GM19035 (cell line): Measurements from ENCODE around the gene PIM3.
A peak's percentile ranks its signal among the peaks of the same experiment; 100 is the strongest.

ENCODE experiments used
- ATAC-seq: cut with Tn5 transposase; IDR thresholded peaks from one replicate; pipeline ENCODE4 v1.9.1; 2021; ENCODE audit not compliant: unreplicated experiment

Gene PIM3

DNA sequence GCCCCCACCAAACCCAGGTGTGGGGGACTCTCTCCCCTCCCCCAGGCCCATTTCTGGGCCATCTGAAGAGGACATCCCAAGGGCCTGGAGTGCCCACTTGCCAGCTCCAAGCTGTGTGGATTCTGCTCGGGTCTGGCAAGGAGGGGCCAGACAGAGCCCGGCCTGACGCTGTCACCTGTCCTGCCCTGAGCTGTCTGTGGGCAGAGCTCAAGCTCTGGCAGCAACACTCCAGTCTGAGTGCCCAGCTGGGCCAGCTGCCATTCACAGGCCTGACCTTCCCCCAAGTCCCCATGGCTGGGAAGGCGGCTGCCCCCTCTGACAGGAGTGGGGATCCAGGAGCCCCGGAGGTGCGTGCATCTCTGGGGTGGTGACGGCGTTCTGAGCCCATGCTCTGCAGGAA, 6.2 kb upstream of the PIM3 start:
- no peak for ATAC-seq

DNA sequence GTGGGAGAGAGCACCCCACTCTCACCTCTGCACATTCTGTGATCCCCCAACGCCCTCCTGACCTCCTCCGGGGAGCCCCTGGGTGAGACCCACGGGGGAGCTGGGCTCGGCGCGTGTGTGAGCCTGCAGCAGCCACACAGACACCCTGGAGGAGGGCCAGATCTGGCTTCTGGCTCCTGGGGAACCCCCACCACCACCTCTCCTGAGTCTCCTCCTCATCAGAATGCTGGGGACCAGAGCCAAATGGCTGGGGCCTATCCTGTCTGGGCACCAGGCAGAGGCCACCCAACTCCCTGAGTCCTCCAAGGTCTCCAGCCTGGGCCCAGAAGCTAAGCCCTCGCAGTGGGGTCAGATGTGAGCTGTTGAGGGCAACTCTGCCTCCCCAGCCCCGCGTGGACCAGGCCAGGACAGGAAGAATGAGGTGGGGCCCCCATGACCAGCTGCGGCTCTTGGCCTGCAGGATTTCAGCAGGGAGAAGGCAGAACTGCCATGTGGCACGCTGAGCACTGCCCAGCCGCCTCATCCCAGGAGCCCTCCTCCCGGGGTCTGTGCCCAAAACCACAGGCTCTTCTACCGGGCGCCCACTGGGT, 5.5 kb upstream of the PIM3 start:
- no peak for ATAC-seq

DNA sequence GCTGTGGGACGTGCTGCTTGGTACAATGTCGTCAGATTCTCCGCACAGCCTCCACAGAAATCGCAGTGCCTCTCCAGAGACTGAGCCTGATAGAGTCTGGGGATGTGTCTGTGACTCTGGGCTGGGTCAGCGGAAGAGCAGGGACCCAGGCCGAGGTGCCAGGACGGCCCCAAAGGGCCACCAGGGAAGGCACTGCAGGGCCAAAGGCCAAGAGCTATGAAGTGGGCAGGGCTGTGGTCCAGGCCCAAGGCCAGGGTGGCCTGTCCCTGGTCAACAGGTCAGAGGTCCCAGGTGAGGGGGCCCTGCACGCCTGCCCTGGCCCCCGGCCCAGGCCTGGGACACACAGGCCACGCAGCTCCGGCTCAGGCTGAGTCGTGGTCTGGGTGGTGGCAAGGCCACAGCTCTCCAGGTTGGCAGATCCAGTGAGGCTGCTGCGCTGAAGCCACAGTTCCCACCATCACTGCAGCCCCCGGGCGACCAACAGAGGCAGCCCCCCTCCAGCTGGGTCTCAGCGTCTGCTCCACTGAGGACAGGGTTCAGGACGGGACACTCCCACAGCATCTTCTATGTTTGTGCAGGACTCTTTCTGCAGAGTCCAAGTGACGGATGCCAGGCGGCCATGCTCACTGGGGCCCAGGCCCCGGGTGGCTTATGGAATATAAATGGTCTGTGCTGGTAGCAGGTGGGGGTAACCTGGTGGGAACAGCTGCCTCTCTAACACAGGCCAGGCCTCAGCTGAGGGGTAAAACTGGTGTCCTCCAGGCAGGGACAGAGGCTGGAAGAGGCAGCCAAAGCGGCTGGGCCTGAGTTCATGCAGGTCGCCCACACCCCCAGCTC, 4.8 kb upstream of the PIM3 start:
- no peak for ATAC-seq

GRCh38 chr22:49956418-49956770, 4.2 kb upstream of the PIM3 start:
- no peak for ATAC-seq

DNA sequence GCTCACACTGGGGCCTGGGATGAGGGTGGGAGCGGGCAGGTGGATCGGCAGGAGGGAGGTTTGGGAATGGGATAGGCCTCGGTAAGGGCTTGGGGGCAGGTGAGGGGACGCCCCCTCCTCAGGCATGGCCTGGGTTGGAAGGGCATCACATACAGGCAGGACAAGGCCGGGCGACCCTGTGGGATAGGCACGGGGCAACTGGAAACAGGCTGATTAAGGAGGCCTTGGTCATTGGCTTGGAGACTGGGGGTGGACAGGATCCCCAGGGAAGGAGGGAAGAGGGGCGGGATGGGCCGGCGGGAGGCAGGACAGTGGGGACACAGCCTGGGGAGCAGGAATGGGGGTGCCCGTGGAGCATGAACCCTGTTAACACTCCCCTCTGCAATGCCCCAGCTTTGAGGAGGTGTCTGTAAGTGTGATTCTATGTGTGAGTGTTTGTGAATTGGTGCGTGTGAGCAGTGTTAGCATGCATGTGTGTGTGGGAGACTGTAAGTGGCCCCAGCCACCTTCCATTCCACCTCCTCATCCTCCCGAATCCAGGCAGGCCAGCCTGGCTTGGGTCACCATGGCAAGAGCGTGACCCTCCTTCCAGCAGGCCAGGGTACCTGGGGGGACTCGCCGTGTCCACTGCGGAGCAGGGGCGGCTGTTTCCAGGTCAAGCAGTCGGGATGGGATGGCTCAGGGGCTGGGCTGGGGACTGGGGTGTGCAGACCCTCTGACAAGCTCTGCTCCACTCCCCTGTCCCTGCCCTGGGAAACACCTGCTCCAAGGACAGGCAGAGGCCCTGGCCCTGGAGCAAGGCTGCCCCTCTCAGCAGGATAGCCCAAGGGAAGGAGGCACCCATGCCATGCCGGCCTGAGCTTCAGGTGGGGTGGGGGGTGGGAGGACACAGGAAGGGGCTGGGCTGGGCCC, 3.4 kb upstream of the PIM3 start:
- no peak for ATAC-seq

DNA sequence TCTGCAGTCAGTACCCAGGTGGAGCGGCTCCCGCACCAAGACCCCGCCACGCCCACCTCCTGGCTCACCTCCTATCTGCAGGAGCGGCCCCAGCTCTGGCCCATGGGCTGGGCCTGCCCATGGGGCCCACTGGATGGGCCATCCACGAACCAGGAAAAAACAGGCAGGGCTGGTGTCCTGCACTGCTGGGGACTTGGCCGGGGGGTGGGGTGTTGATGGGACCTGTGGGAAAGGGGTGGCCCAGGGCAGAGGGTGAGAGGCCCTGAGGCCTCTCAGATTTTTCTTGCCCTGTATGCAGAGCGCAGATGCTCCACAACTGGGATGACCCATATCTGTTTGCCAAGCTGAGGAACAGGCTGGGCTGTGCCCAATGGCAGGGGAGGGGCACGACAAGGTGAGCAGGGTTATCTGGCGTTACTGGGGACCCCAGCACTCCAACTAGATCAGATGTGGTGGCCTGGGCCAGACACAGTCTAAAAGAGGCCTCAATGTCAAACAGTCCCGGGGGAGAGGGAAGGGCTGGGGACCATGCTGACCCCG, 2.7 kb upstream of the PIM3 start:
- no peak for ATAC-seq

DNA sequence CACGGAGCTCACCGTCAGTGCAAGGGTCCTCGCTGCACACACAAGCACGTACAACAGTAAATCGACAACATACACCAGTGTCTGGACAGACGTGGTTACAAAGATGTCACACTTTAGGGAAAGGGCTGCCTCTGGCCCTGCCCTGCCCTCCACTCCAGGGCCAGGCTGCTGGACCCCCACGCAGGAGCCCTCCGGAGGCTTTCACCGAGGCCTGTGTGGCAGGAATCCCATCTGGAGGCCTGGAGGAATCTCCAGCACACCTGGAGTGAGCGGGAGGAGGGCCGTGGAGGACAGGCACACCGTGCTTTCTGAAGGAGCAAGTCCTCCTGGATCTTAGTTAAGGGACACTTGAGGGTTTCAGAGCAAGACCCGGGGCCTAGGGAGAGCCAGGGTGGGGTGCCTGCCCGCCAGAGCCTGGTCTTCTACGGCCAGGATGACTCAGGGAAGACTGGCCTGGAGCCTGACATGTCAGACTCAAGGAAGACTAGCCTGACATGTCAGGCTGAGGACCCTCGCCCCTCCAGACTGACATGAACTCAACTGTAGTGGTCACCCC, 2.1 kb upstream of the PIM3 start:
- no peak for ATAC-seq

- no peak for ATAC-seq
Observed at GRCh38 chr22:49958931-49959781, 1.4 kb upstream of the PIM3 start.

DNA sequence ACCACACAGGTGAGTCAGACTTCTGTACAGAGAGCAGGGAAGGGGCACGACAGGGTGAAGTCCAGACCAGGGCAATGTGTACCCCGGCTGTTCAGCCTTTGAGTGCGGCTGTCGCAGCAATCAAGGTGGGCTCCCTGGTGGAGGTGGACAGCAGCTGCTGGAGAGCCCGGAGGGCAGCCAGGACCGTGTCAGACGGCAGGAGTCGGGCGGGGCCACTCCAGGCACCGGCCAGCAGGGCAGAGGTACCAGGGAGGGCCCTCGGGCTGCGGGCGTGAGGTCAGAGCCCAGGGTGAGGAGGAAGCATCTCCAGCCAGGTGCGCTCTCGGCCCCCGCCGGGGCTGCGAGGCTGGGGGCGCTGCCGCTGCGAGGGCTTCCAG, 802 bp upstream of the PIM3 start:
- ATAC-seq, result peak; percentile 1

- ATAC-seq, result no peak
Observed at GRCh38 chr22:49961005-49961600, 531 bp downstream of the PIM3 start.

DNA sequence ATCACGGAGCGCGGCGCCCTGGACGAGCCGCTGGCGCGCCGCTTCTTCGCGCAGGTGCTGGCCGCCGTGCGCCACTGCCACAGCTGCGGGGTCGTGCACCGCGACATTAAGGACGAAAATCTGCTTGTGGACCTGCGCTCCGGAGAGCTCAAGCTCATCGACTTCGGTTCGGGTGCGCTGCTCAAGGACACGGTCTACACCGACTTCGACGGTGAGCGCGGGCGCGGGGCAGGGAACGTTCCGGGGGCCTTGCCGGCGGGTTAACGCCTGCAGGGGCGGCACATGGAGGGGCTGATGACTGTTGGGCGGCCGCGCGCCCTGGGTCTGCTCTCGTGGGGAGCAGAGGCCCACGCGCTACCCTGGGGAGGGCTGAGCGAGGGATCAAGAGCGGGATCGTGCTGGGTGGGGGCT, 1.0 kb downstream of the PIM3 start:
- ATAC-seq, result no peak

DNA sequence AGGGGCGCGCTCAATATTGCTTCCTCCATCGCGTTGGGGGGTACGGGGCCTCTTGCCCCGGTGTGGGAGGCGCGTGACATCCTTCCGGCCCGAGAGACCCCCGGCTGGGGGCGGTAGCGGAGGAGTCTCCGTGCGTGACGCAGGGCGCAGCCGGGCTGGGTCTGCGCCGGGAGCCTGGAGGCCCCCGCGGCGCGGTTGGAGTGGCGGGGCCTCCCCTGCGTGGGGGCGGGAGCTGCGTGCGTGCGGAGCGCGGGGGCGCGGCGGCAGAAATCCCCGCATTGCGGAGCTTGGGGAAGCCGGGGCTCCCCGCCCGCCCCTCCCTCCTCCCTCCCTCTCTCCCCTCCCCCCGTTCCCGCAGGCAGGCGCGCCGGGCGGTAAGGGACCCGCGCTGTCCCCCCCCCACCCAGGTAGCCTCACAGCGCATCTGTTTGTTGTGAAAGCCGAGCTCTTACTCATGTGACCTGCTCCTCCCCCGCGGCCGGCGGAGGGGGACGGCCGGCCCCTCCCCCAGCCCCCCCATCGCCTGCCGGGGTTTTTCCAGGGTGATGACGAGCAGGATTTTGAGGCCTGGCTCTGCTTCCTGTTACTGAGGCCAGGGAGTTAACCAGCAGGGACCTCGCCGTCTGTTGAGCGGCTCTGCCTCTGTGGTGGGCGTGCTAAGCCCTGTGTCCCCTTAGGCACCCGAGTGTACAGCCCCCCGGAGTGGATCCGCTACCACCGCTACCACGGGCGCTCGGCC, 1.6 kb downstream of the PIM3 start:
- ATAC-seq, result no peak

GRCh38 chr22:49962751-49963646, 2.4 kb downstream of the PIM3 start:
- ATAC-seq, result no peak

DNA sequence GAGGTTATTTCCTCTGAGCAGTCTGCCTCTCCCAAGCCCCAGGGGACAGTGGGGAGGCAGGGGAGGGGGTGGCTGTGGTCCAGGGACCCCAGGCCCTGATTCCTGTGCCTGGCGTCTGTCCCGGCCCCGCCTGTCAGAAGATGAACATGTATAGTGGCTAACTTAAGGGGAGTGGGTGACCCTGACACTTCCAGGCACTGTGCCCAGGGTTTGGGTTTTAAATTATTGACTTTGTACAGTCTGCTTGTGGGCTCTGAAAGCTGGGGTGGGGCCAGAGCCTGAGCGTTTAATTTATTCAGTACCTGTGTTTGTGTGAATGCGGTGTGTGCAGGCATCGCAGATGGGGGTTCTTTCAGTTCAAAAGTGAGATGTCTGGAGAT, 3.1 kb downstream of the PIM3 start:
- no peak for ATAC-seq

GRCh38 chr22:49964136-49965090, 3.8 kb downstream of the PIM3 start:
- ATAC-seq, result no peak

DNA sequence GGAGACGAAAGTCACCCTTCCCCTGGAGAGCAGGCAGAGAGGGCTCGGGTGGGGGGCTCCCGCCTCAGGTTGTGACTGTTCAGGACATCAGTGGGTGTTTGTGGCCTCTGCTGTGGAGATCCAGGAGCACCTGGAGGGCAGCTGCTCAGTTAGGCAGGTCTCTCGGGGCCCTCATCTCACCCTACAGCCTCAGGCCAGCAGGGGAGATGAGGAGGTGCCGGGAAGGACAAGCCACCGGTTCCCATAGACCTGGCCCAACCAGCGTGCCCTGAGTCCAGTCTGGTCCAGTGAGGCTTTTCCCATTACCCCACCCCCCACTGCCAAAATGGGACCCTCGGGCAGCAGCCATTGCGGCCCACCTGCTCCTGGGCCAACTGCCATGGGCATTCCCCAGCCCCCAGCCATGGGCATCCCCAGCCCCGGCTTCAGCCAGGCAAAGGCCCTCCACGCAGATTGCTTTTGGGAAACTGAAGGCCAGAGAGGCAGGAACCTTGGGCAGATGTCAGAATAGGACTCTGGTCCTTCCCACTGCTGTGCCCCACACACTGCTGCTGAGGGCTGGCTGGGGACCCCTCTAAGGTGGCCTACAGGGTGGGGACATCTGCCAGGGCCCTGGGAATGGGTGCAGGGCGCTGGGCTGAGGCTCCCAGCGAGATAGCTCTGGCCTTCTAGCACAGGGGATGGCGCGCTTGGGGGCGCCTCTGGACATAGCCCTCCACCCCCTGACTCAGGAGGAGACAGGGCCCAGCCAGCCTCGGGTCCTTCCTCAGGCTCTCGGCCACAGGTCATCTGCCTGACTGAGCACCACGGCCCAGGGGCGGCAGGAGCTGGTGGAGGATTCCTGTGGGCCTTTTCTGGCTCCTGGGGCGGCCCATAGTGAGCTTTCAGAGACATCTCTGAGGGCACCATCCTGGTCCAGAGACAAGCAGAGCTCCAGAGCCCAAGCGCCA, 4.8 kb downstream of the PIM3 start:
- no peak for ATAC-seq
